ENCODE data around the gene EVL. TPM values are rescaled to one million over a fixed set of nuclear protein-coding genes. Genes with fewer than 3 reads are reported as not detected.

EVL gene
- total RNA-seq, 2 donors from 2014 or later, result 53.1 to 102 TPM

- Histone ChIP-seq H3K27me3 (replicated peaks; ENCODE audit: insufficient read depth) (no peaks in the 10 kb centered on the region), H3K4me3 (no peak overlapping the region), H3K4me1 (ENCODE audit: control insufficient read depth in 1 of 2, low read depth in 2 of 2) (no peaks in the 10 kb centered on the region), H3K27ac (no peak overlapping the region), H3K9me3 (no peaks in the 10 kb centered on the region), H3K36me3 (peaks cover 9% of the 10 kb centered on the region)
- ATAC-seq (ENCODE audit: insufficient number of reproducible peaks, low FRiP score, low read depth) (no peak), DNase-seq (ENCODE audit: low spot score) (no peak)
- TF ChIP-seq, protein P1, sequence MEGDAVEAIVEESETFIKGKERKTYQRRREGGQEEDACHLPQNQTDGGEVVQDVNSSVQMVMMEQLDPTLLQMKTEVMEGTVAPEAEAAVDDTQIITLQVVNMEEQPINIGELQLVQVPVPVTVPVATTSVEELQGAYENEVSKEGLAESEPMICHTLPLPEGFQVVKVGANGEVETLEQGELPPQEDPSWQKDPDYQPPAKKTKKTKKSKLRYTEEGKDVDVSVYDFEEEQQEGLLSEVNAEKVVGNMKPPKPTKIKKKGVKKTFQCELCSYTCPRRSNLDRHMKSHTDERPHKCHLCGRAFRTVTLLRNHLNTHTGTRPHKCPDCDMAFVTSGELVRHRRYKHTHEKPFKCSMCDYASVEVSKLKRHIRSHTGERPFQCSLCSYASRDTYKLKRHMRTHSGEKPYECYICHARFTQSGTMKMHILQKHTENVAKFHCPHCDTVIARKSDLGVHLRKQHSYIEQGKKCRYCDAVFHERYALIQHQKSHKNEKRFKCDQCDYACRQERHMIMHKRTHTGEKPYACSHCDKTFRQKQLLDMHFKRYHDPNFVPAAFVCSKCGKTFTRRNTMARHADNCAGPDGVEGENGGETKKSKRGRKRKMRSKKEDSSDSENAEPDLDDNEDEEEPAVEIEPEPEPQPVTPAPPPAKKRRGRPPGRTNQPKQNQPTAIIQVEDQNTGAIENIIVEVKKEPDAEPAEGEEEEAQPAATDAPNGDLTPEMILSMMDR (IDR thresholded peaks at IDR 0.05), result no peak
These were observed 28.1 kb downstream of the EVL start for GRCh38 chr14:100093319-100093718.

- no peak overlapping the region for H3K27ac ChIP-seq
- no peaks in the 10 kb centered on the region for H3K4me1 ChIP-seq (ENCODE audit: control insufficient read depth in 1 of 2, low read depth in 2 of 2)
- DNase-seq (ENCODE audit: low spot score) (no peak), ATAC-seq (ENCODE audit: insufficient number of reproducible peaks, low FRiP score, low read depth) (no peak)
- H3K27me3 ChIP-seq (replicated peaks; ENCODE audit: insufficient read depth), result no peaks in the 10 kb centered on the region
- no peaks in the 10 kb centered on the region for H3K9me3 ChIP-seq
- peaks cover 9% of the 10 kb centered on the region for H3K36me3 ChIP-seq
- TF ChIP-seq, protein P1 (IDR thresholded peaks at IDR 0.05), result no peak
- no peak overlapping the region for H3K4me3 ChIP-seq
These were observed 31.4 kb downstream of the EVL start for GRCh38 chr14:100096656-100097055.

DNA sequence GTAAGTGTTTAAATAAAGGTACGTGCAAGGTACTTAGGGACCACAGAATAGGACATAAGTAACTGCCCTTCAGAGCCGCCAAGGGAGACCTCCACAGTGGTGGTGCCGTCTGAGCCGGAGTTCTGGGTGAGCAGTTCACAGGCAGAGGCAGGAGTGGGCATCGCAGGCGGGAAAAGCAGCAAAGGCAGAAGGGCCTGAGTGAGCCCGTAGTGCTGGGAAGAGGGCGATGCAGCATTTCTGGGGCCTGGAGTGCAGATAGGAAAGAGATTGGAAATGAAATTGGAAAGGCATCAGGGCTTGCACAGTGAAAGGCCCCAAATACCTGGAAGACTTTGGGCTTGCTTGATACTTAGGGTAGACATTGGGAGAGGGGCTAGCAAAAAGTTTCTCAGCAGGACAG, 32.9 kb downstream of the EVL start:
- peaks cover 9% of the 10 kb centered on the region for H3K36me3 ChIP-seq
- no peaks in the 10 kb centered on the region for H3K27me3 ChIP-seq (replicated peaks; ENCODE audit: insufficient read depth)
- H3K4me1 ChIP-seq (ENCODE audit: control insufficient read depth in 1 of 2, low read depth in 2 of 2), result peaks cover 4 to 8% of the 10 kb centered on the region in 2 donors
- ATAC-seq (ENCODE audit: insufficient number of reproducible peaks, low FRiP score, low read depth), result no peak
- TF ChIP-seq, protein P1 (IDR thresholded peaks at IDR 0.05), result no peak
- no peaks in the 10 kb centered on the region for H3K9me3 ChIP-seq
- DNase-seq (ENCODE audit: low spot score), result no peak
- no peak overlapping the region for H3K27ac ChIP-seq
- H3K4me3 ChIP-seq, result no peak overlapping the region

DNA sequence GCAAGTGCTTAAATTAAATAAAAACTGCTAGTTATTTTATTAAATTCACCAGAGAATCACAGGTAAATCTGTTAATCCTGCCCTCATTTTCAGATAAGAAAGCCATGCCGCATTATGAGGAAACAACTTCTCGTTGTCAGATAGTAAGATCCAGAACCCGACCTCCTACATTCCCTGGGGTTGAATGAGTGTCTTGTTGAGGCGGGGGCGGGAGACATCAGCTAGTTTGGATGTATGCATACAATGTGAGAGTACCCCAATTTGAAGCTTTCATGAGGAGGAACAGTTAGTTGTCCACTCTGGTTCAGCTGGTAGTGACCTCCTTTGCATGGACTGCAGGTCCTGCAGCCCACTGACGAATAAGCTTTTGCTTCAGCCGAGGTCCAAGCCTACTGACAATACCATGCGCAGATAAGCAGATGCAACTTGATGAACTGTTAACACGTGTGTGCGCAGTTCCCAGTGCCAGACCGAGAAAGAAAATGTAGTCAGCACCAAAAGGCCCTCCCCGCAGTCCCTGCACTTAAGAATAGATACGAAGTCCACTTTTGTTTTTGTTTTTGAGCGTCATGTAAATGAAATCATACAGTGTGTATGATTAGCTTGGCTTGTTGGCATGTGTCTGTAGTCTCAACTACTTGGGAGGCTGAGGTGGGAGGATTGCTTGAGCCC, 34.9 kb downstream of the EVL start:
- Histone ChIP-seq H3K4me1 (ENCODE audit: control insufficient read depth in 1 of 2, low read depth in 2 of 2) (peaks cover 19 to 28% of the 10 kb centered on the region in 2 donors), H3K27ac (no peak overlapping the region), H3K4me3 (no peak overlapping the region), H3K36me3 (peaks cover 4% of the 10 kb centered on the region), H3K9me3 (no peaks in the 10 kb centered on the region), H3K27me3 (replicated peaks; ENCODE audit: insufficient read depth) (no peaks in the 10 kb centered on the region)
- no peak for DNase-seq (ENCODE audit: low spot score)
- no peak for ATAC-seq (ENCODE audit: insufficient number of reproducible peaks, low FRiP score, low read depth)
- TF ChIP-seq, protein P1 (IDR thresholded peaks at IDR 0.05), result no peak

- Histone ChIP-seq H3K36me3 (peaks cover 4% of the 10 kb centered on the region), H3K4me3 (no peak overlapping the region), H3K27ac (peak overlapping the region; percentile 30 to 52), H3K4me1 (ENCODE audit: control insufficient read depth in 1 of 2, low read depth in 2 of 2) (peaks cover 22 to 36% of the 10 kb centered on the region in 2 donors), H3K9me3 (no peaks in the 10 kb centered on the region), H3K27me3 (replicated peaks; ENCODE audit: insufficient read depth) (no peaks in the 10 kb centered on the region)
- TF ChIP-seq, protein P1 (IDR thresholded peaks at IDR 0.05), result no peak
- ATAC-seq (ENCODE audit: insufficient number of reproducible peaks, low FRiP score, low read depth) (no peak), DNase-seq (ENCODE audit: low spot score) (no peak)
These were observed 37.0 kb downstream of the EVL start for GRCh38 chr14:100102156-100102785.

Data from thoracic aorta (tissue), 2 donors.